Heart left ventricle (tissue), 16 donors: Measurements from ENCODE around the gene STKLD1. TPM values are rescaled to one million over a fixed set of nuclear protein-coding genes. Genes with fewer than 3 reads are reported as not detected.
"Not testable (repeated sequence)": the region's sequence is repeated elsewhere in the genome, so short reads cannot be mapped to it uniquely, and the experiment has no call there.

Experiments
- ATAC-seq, 4 donors: fragments of 200-7000 bp; cut with Tn5 transposase; one replicate each; pipeline ENCODE4 v1.9.1; 2020 to 2022; ENCODE audit warnings: moderate library complexity in 4 of 4, mild to moderate bottlenecking in 3 of 4, moderate number of reproducible peaks in 1 of 4
- DNase-seq, 5 donors: peaks; one replicate each; pipeline ENCODE4 v3.0.0-alpha.2; 2020
- H3K27ac ChIP-seq, 12 donors: fragments of 200-600 bp; sonication (generic) in 4 of 12; one replicate each; pipeline versions ENCODE4 v1.5.0 to v1.8.0; 2016 to 2022; ENCODE audit warnings: mild to moderate bottlenecking in 2 of 12
- H3K27me3 ChIP-seq, 9 donors: fragments of 200-600 bp; sonication (generic) in 2 of 9; one replicate each; pipeline versions ENCODE4 v1.5.1 to v1.8.0; 2016 to 2022; ENCODE audit warnings: mild to moderate bottlenecking in 3 of 9
- H3K36me3 ChIP-seq, 9 donors: fragments of 200-600 bp; sonication (generic) in 2 of 9; one replicate each; pipeline versions ENCODE4 v1.5.0 to v1.8.0; 2018 to 2022; ENCODE audit warnings: mild to moderate bottlenecking in 2 of 9
- H3K4me1 ChIP-seq, 12 donors: fragments of 200-600 bp; sonication (generic) in 4 of 12; one replicate each; pipeline versions ENCODE4 v1.5.0 to v1.8.0; 2016 to 2022; ENCODE audit warnings: mild to moderate bottlenecking in 3 of 12
- H3K4me3 ChIP-seq, 12 donors: fragments of 200-600 bp; sonication (generic) in 4 of 12; one replicate each; pipeline versions ENCODE4 v1.5.0 to v1.8.0; 2017 to 2022; ENCODE audit warnings: mild to moderate bottlenecking in 9 of 12, moderate library complexity in 4 of 12
- H3K9me3 ChIP-seq, 12 donors: fragments of 200-600 bp; sonication (generic) in 4 of 12; one replicate each; pipeline versions ENCODE4 v1.5.0 to v1.8.0; 2016 to 2022; ENCODE audit warnings: mild to moderate bottlenecking in 1 of 12
- POLR2A ChIP-seq, 2 donors: fragments of 450-650 bp; IDR thresholded peaks; one replicate each; pipeline ENCODE4 v1.6.1; 2017; ENCODE audit warnings: antibody characterized with exemption in 2 of 2, mild to moderate bottlenecking in 2 of 2, moderate library complexity in 2 of 2
- WGBS, 4 donors: extraction: QIAGEN DNeasy Blood & Tissue Kit in 2 of 4; methylation state at CpG; one replicate each; pipeline versions ENCODE4 v1.1.5 to v1.1.7; 2013 to 2018; 5-methylcytosine and 5-hydroxymethylcytosine counted together
- intact Hi-C, 10 donors: fragments of 100-400 bp; cut with DNase I; formaldehyde crosslinking; loops; one replicate each; pipeline versions ENCODE4 v1.11.1 to v1.14.2; 2022
- polyA plus RNA-seq, 2 donors: library from polyadenylated mRNA; stranded (reverse); fragments of 200-250 nt; gene quantifications; one replicate each; pipeline ENCODE4 v1.2.3, GENCODE V29; 2013
- total RNA-seq, 9 donors: library from RNA; depleted of rRNA in 2 of 9; stranded (reverse); fragments of >200 nt in 2 of 9; fragmentation: NEBNext Ultra II Directional in 3 of 9; extraction: Animal tissue kit (Norgen Biotek cat#: 25700) in 3 of 9; gene quantifications; one replicate each; pipeline versions ENCODE4 v1.1.0 to v1.2.4, GENCODE V29; 2016 to 2023
- TF ChIP-seq, protein P1 (sequence below), 12 donors: fragments of 200-600 bp; sonication (generic) in 4 of 12; IDR thresholded peaks; one replicate each; pipeline versions ENCODE4 v1.5.0 to v1.8.0; 2018 to 2022; ENCODE audit warnings: antibody characterized with exemption in 12 of 12, mild to moderate bottlenecking in 5 of 12
- donor health status: ischemic (EF 13 %, LVEDD 7.1; RV severe dilation, severe dysfunction).
- donor health status: healthy with polysubstance abuse.
- donor health status: DM: no; HTN: yes; CAD: no.
- donor health status: DM: no; HTN: no; CAD: no.
- donor health status: ischemic (EF 25% LVEDD 6.9; RV normal size, moderate dysfunction).
- donor health status: ischemic (EF 25% LVEDD 5.7; RV mildly dilated, moderate dysfunction).
- donor health status: healthy.
- donor health status: DM: yes; HTN: yes; CAD: no.
- donor health status: ischemic (EF 35%, LVEDD 5.7; RV mildly dilated, moderate dysfunction).
- donor health status: nonischemic (EF 11% LVEDD 7.7; RV severe dilation, severe dysfunction).
- donor health status: DM: yes; HTN: yes; CAD: no.
- donor health status: PGD.
- donor health status: ischemic (EF 29% LVEDD 5.4; RV normal size, mild dysfunction).
- donor health status: nonischemic (EF 23%, LVEDD 6.1; RV moderate dilation, normal function).

Gene STKLD1
- total and polyA plus RNA-seq, 11 donors = 0.25 to 0.91 (median 0.46) TPM; not detected in 2

DNA sequence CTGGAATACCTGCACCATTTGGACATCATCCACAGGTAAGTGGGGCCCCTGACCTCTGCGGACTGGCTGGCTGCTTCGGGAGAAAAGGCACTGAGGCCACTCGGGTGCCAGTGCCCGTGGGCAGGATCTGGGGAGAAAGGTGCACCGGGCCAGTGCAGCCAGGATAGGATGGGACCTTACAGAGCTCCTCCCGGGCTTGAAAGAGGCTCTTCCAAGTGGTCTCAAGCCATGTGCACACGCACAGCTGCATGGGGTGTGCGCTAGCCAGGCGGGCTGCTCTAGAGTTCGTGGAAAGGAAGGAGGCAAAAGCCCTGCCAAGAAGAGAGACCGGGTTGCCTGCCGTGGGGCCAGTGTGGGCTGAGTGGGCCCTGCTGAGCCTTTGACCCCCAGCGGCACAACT is 13.4 kb downstream of the STKLD1 start:
- H3K9me3 ChIP-seq = no peaks in the 10 kb centered on the region
- no peaks in the 10 kb centered on the region for H3K4me1 ChIP-seq
- H3K27me3 ChIP-seq = peaks cover 0 to 12% (median 0%) of the 10 kb centered on the region in 9 donors
- WGBS, 4 donors = 82 to 87% (median 84%) methylated on average over 12 to 13 of the region's 13 CpGs
- H3K36me3 ChIP-seq = no peaks in the 10 kb centered on the region
- no peak for DNase-seq
- no peak overlapping the region for H3K27ac ChIP-seq
- intact Hi-C loops = no loop called here
- no peak for ATAC-seq
- TF ChIP-seq, protein P1, sequence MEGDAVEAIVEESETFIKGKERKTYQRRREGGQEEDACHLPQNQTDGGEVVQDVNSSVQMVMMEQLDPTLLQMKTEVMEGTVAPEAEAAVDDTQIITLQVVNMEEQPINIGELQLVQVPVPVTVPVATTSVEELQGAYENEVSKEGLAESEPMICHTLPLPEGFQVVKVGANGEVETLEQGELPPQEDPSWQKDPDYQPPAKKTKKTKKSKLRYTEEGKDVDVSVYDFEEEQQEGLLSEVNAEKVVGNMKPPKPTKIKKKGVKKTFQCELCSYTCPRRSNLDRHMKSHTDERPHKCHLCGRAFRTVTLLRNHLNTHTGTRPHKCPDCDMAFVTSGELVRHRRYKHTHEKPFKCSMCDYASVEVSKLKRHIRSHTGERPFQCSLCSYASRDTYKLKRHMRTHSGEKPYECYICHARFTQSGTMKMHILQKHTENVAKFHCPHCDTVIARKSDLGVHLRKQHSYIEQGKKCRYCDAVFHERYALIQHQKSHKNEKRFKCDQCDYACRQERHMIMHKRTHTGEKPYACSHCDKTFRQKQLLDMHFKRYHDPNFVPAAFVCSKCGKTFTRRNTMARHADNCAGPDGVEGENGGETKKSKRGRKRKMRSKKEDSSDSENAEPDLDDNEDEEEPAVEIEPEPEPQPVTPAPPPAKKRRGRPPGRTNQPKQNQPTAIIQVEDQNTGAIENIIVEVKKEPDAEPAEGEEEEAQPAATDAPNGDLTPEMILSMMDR (IDR thresholded peaks at IDR 0.05) = no peak
- TF ChIP-seq POLR2A (IDR thresholded peaks at IDR 0.05) = no peak
- H3K4me3 ChIP-seq = no peak overlapping the region

DNA sequence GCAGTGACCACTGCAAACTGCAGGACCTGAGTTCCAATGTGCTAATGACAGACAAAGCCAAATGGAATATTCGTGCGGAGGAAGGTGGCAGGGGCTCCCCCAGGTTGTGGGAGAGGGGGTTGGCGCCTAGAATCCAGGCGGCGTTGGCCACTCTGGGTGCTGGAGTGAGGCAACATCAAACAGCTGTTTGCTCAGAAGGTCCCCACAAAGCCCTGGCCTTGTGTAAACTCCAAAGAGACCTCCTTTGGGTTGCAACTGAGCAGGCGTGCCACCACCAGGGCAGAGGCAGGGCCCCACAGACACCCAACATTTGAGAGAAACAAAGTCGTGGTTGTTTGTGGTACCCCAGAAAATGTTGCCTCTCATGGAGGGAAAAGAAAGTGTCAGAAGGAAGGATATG is 14.5 kb downstream of the STKLD1 start:
- H3K4me3 ChIP-seq = no peak overlapping the region
- H3K27ac ChIP-seq = no peak overlapping the region
- ATAC-seq (no peak), DNase-seq (peak in 1 of 5 donors; percentile 18)
- H3K4me1 ChIP-seq = no peaks in the 10 kb centered on the region
- peaks cover 0 to 19% (median 0%) of the 10 kb centered on the region in 9 donors for H3K27me3 ChIP-seq
- no peaks in the 10 kb centered on the region for H3K36me3 ChIP-seq
- H3K9me3 ChIP-seq = no peaks in the 10 kb centered on the region
- intact Hi-C loops = no loop called here
- TF ChIP-seq, protein P1 (IDR thresholded peaks at IDR 0.05) = no peak
- no peak for TF ChIP-seq POLR2A (IDR thresholded peaks at IDR 0.05)
- WGBS, 4 donors = 81 to 90% (median 85%) methylated on average over 7 of the region's 7 CpGs

DNA sequence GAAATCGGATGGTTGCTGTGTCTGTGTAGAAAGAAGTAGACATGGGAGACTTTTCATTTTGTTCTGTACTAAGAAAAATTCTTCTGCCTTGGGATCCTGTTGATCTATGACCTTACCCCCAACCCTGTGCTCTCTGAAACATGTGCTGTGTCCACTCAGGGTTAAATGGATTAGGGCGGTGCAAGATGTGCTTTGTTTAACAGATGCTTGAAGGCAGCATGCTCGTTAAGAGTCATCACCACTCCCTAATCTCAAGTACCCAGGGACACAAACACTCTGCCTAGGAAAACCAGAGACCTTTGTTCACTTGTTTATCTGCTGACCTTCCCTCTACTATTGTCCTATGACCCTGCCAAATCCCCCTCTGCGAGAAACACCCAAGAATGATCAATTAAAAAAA is 15.3 kb downstream of the STKLD1 start:
- 49 to 73% (median 54%) methylated on average over 2 to 3 of the region's 4 CpGs for WGBS, 4 donors
- H3K27me3 ChIP-seq = peaks cover 0 to 19% (median 0%) of the 10 kb centered on the region in 9 donors

DNA sequence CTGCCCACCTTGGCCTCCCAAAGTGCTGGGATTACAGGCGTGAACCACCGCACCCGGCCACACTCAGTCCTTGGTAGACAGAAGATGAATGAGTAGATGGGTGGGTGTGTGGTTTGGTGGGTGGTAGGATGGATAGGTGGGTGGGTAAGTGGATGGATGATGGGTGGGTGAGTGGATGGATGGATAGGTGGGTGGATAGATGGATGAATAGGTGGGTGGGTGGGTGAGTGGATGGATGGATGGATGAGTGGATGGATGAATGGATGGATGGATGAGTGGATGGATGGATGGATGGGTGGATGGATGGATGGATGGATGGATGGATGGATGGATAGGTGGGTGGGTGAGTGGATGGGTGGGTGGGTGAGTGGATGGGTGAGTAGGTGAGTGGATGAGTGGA is 16.1 kb downstream of the STKLD1 start:
- intact Hi-C loops, H3K4me3 ChIP-seq, DNase-seq, H3K27ac ChIP-seq, H3K4me1 ChIP-seq, H3K9me3 ChIP-seq, H3K36me3 ChIP-seq, ATAC-seq: not testable (repeated sequence)
- 89 to 99% (median 97%) methylated on average over 3 of the region's 3 CpGs for WGBS, 4 donors
- H3K27me3 ChIP-seq = peaks cover 0 to 19% (median 0%) of the 10 kb centered on the region in 9 donors

More for the DNA sequence above, 15.3 kb downstream of the STKLD1 start:
- ATAC-seq, intact Hi-C loops, H3K36me3 ChIP-seq, H3K9me3 ChIP-seq, DNase-seq, H3K4me3 ChIP-seq, H3K27ac ChIP-seq, H3K4me1 ChIP-seq: not testable (repeated sequence)

DNA sequence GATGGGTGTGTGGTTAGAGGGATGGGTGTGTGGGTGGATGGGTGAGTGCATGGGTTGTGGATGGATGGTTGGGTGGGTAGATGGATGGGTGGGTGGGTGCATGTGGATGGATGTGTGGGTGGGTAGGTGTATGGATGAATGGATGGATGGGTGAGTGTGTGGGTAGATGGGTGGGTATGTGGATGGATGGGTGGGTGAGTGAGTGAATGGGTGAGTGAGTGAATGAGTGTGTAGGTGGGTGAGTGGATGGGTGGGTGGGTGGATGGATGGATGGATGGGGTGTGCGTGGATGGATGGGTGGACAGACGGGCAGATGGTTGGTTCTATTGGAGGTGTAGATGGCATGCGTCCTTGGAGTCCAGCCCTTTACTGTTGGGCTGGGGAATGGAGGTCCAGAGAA is 17.2 kb downstream of the STKLD1 start:
- 85 to 93% (median 89%) methylated on average over 3 of the region's 3 CpGs for WGBS, 4 donors
- intact Hi-C loops = no loop called here
- DNase-seq (no peak), ATAC-seq (no peak)
- H3K27ac ChIP-seq = no peak overlapping the region
- no peaks in the 10 kb centered on the region for H3K4me1 ChIP-seq
- H3K9me3 ChIP-seq = no peaks in the 10 kb centered on the region
- peaks cover 0 to 19% (median 0%) of the 10 kb centered on the region in 9 donors for H3K27me3 ChIP-seq
- no peaks in the 10 kb centered on the region for H3K36me3 ChIP-seq
- no peak overlapping the region for H3K4me3 ChIP-seq
- TF ChIP-seq, protein P1 (IDR thresholded peaks at IDR 0.05) = no peak
- no peak for TF ChIP-seq POLR2A (IDR thresholded peaks at IDR 0.05)
